ENCODE data around the gene HS3ST5.

GRCh38 chr6:114334237-114334636 lies 8.6 kb downstream of the HS3ST5 start:
- TF ChIP-seq CTCF (IDR thresholded peaks at IDR 0.05 in 2 of 3, conservative IDR thresholded peaks at IDR 0.05 in 1 of 3; ENCODE audit: borderline replicate concordance in 1 of 3, insufficient read depth in 1 of 3, low read depth in 2 of 3, low read length in 2 of 3) (no peak), POLR2AphosphoS5 (IDR thresholded peaks at IDR 0.05; ENCODE audit: low read depth, low read length) (no peak), POLR2A (IDR thresholded peaks at IDR 0.05; ENCODE audit: borderline replicate concordance, extremely low read depth, insufficient read depth, insufficient read length) (no peak), CEBPB (IDR thresholded peaks at IDR 0.05; ENCODE audit: low read depth) (no peak), SP1 (IDR thresholded peaks at IDR 0.05; ENCODE audit: low read depth) (no peak), EZH2 (IDR thresholded peaks at IDR 0.05) (no peak), SRF (IDR thresholded peaks at IDR 0.05; ENCODE audit: low read depth) (no peak), ELF1 (IDR thresholded peaks at IDR 0.05; ENCODE audit: borderline replicate concordance, low read depth) (no peak), FOSL1 (IDR thresholded peaks at IDR 0.05; ENCODE audit: low read depth) (no peak), ATF3 (IDR thresholded peaks at IDR 0.05) (no peak)

Data from HCT116 (cell line).